Dedifferentiated amniotic fluid mesenchymal stem cell (primary cell): Measurements from ENCODE around the gene ABTB1.
"Not testable (repeated sequence)": the region's sequence is repeated elsewhere in the genome, so short reads cannot be mapped to it uniquely, and the experiment has no call there.

Experiments
- DNase-seq: peaks from one replicate; pipeline ENCODE4 v3.0.0-alpha.2; 2016; ENCODE audit errors: extremely low spot score

Gene ABTB1

GRCh38 chr3:127702151-127702578, 29.4 kb downstream of the ABTB1 start:
- no peak for DNase-seq

- not testable (repeated sequence) for DNase-seq
These were observed 32.1 kb downstream of the ABTB1 start for GRCh38 chr3:127704840-127705239.

- DNase-seq, result no peak
These were observed 33.6 kb downstream of the ABTB1 start for GRCh38 chr3:127706312-127706711.

GRCh38 chr3:127706785-127707351, 34.1 kb downstream of the ABTB1 start:
- DNase-seq, result no peak

- no peak for DNase-seq
These were observed 35.2 kb downstream of the ABTB1 start for GRCh38 chr3:127707851-127708411.

- DNase-seq, result no peak
These were observed 36.1 kb downstream of the ABTB1 start for GRCh38 chr3:127708837-127709236.

- no peak for DNase-seq
These were observed 36.7 kb downstream of the ABTB1 start for GRCh38 chr3:127709320-127710060.

- DNase-seq, result no peak
These were observed 37.6 kb downstream of the ABTB1 start for GRCh38 chr3:127710155-127710941.

GRCh38 chr3:127711021-127711695, 38.4 kb downstream of the ABTB1 start:
- DNase-seq, result no peak

GRCh38 chr3:127711896-127712295, 39.1 kb downstream of the ABTB1 start:
- no peak for DNase-seq

GRCh38 chr3:127712461-127712860, 39.7 kb downstream of the ABTB1 start:
- DNase-seq, result no peak

GRCh38 chr3:127712881-127713771, 40.4 kb downstream of the ABTB1 start:
- DNase-seq, result no peak

GRCh38 chr3:127714125-127714571, 41.4 kb downstream of the ABTB1 start:
- no peak for DNase-seq

- DNase-seq, result no peak
These were observed 42.1 kb downstream of the ABTB1 start for GRCh38 chr3:127714866-127715265.

GRCh38 chr3:127715532-127715931, 42.8 kb downstream of the ABTB1 start:
- no peak for DNase-seq

- no peak for DNase-seq
These were observed 43.6 kb downstream of the ABTB1 start for GRCh38 chr3:127716384-127716783.

GRCh38 chr3:127717357-127718244, 44.8 kb downstream of the ABTB1 start:
- no peak for DNase-seq

- no peak for DNase-seq
These were observed 45.6 kb downstream of the ABTB1 start for GRCh38 chr3:127718245-127718915.

- DNase-seq, result no peak
These were observed 46.2 kb downstream of the ABTB1 start for GRCh38 chr3:127718916-127719290.
